MCF 10A (cell line): Measurements from ENCODE around the gene COA1. TPM values are rescaled to one million over a fixed set of nuclear protein-coding genes. Genes with fewer than 3 reads are reported as not detected.
"Not testable (repeated sequence)": the region's sequence is repeated elsewhere in the genome, so short reads cannot be mapped to it uniquely, and the experiment has no call there.

Source experiments
- BruUV-seq: library from RNA; stranded (reverse); fragments of 400-500 nt; replicated peaks from 2 replicates; lab custom pipeline; 2021; lab: Mats Ljungman, UMichigan
- CTCF ChIA-PET: fragments of 300-600 bp; sonication (Branson Sonifier 250); formaldehyde crosslinking; extraction: SDS; loops from one replicate; lab custom pipeline; 2021; ENCODE audit warnings: antibody characterized with exemption, inconsistent platforms; lab: Yijun Ruan, JAX
- POLR2A ChIA-PET: fragments of 300-600, 350-650 bp; sonication (Branson Sonifier 250); formaldehyde crosslinking; extraction: SDS; loops from one replicate; lab custom pipeline; 2020; ENCODE audit warnings: antibody characterized with exemption, inconsistent platforms; lab: Yijun Ruan, JAX
- DNase-seq: peaks from one replicate; pipeline ENCODE4 v3.0.0-alpha.2; 2018; ENCODE audit not compliant: unreplicated experiment
- H3K27ac Mint-ChIP-seq: one replicate; pipeline ENCODE4 v1.8.0; 2022; ENCODE audit warnings: mild to moderate bottlenecking, low read depth, mixed read lengths; ENCODE audit not compliant: unreplicated experiment
- H3K27me3 Mint-ChIP-seq: one replicate; pipeline ENCODE4 v1.8.0; 2022; ENCODE audit warnings: mixed read lengths; ENCODE audit not compliant: insufficient read depth, unreplicated experiment
- H3K36me3 Mint-ChIP-seq: one replicate; pipeline ENCODE4 v1.8.0; 2022; ENCODE audit warnings: mild to moderate bottlenecking, moderate library complexity, mixed read lengths; ENCODE audit not compliant: insufficient read depth, unreplicated experiment
- H3K4me1 Mint-ChIP-seq: one replicate; pipeline ENCODE4 v1.8.0; 2022; ENCODE audit warnings: mixed read lengths; ENCODE audit not compliant: insufficient read depth, unreplicated experiment
- H3K4me3 Mint-ChIP-seq: one replicate; pipeline ENCODE4 v1.8.0; 2022; ENCODE audit warnings: mild to moderate bottlenecking, moderate library complexity, mixed read lengths; ENCODE audit not compliant: unreplicated experiment
- H3K9me3 Mint-ChIP-seq: one replicate; pipeline ENCODE4 v1.8.0; 2022; ENCODE audit warnings: mixed read lengths; ENCODE audit not compliant: unreplicated experiment
- intact Hi-C: fragments of 100-400 bp; cut with micrococcal nuclease; formaldehyde crosslinking; loops from 2 replicates; pipeline ENCODE4 v1.14.1; 2022
- total RNA-seq: library from RNA; stranded (reverse); gene quantifications from 2 replicates; pipeline ENCODE4 v1.2.3, GENCODE V29; 2022
- TF ChIP-seq, protein P1 (sequence below): fragments of 200-600 bp; IDR thresholded peaks from one replicate; pipeline ENCODE4 v1.8.0; 2022; ENCODE audit warnings: antibody characterized with exemption, mild to moderate bottlenecking; ENCODE audit not compliant: unreplicated experiment

Gene COA1
- total RNA-seq, 1 experiment from 2014 or later = 68.5 TPM

DNA sequence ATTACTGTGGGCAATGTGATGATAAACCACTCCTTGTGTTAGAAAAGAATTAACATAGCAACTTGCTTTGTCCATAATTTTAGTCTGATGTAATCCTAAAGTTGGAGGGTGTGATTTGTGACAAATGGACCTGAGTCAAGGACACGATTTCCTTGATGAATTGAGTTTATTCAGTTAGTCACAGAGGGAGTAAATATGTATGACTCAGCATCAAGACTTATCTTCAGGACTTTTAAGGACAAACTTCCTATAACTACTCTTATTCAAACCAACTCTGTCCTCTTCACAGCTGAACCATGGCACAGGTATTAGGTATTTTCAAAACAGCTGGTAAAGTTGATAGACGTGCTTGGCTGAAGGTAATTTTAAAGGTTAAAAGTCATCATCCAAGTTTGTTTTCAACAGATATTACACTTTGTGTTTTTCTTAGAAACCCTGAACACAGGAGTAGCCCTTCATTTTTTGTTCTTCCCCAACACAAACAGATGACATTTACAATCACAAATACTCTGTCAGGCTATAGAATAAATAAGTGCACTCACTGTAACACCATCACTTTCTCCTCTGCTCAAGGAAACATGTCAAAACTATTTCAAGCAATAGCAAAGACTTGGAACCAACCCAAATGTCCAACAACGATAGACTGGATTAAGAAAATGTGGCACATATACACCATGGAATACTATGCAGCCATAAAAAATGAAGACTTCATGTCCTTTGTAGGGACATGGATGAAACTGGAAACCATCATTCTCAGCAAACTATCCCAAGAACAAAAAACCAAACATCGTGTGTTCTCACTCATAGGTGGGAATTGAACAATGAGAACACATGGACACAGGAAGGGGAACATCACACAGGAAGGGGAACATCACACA lies 54.5 kb downstream of the COA1 start:
- peak overlapping the region; percentile 89 for H3K27ac Mint-ChIP-seq
- H3K4me1 Mint-ChIP-seq = peaks cover 12% of the 10 kb centered on the region

DNA sequence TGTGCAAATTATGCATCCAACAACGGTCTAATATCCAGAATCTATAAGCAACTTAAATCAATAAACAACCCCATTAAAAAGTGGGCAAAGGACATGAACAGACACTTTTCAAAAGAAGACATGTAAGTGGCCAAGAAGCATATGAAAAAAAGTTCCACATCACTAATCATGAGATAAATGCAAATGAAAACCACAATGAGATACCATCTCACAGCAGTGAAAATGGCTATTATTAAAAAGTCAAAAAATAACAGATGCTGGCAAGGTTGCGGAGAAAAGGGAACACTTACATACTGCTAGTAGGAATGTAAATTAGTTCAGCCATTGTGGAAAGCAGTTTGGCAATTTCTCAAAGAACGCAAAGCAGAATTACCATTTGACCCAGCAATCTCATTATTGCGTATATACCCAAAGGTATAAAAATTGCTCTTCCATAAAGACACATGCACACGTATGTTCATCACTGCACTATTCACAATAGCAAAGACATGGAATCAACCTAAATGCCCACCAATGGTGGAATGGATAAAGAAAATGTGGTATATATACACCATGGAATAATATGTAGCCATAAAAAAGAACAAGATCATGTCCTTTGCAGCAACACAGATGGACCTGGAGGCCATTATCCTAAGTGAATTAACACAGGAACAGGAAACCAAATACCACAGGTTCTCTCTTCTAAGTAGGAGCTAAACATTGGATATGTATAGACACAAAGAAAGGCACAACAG lies 55.9 kb downstream of the COA1 start:
- H3K36me3 Mint-ChIP-seq, H3K4me3 Mint-ChIP-seq, H3K9me3 Mint-ChIP-seq, DNase-seq, BruUV-seq, H3K27me3 Mint-ChIP-seq, intact Hi-C loops: not testable (repeated sequence)
- ChIA-PET CTCF (interaction anchor here (0.6 to 1.3 kb wide), 3 partner anchors 27 to 91 kb away, joined by 4 to 8 read pairs (median 8); partner anchors contain the start of gene STK17A), POLR2A (interaction anchor here (0.6 to 2.7 kb wide), 8 partner anchors 22 to 106 kb away, joined by 3 to 9 read pairs (median 4); partner anchors contain the start of gene STK17A)
- H3K4me1 Mint-ChIP-seq = peaks cover 18% of the 10 kb centered on the region
- peak overlapping the region; percentile 89 for H3K27ac Mint-ChIP-seq

More for the DNA sequence above, 54.5 kb downstream of the COA1 start:
- TSS peak; percentile 57 for BruUV-seq
- intact Hi-C loops = no loop called here
- peaks cover 6% of the 10 kb centered on the region for H3K9me3 Mint-ChIP-seq
- TF ChIP-seq, protein P1, sequence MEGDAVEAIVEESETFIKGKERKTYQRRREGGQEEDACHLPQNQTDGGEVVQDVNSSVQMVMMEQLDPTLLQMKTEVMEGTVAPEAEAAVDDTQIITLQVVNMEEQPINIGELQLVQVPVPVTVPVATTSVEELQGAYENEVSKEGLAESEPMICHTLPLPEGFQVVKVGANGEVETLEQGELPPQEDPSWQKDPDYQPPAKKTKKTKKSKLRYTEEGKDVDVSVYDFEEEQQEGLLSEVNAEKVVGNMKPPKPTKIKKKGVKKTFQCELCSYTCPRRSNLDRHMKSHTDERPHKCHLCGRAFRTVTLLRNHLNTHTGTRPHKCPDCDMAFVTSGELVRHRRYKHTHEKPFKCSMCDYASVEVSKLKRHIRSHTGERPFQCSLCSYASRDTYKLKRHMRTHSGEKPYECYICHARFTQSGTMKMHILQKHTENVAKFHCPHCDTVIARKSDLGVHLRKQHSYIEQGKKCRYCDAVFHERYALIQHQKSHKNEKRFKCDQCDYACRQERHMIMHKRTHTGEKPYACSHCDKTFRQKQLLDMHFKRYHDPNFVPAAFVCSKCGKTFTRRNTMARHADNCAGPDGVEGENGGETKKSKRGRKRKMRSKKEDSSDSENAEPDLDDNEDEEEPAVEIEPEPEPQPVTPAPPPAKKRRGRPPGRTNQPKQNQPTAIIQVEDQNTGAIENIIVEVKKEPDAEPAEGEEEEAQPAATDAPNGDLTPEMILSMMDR = no peak
- ChIA-PET CTCF (interaction anchor here (0.7 to 1.3 kb wide), 2 partner anchors 12 to 92 kb away, joined by 3 to 8 read pairs; partner anchors contain the start of gene STK17A), POLR2A (interaction anchor here (0.7 to 2.7 kb wide), 10 partner anchors 23 to 198 kb away, joined by 3 to 9 read pairs (median 4); partner anchors contain the start of gene STK17A)
- H3K36me3 Mint-ChIP-seq = peaks cover 7% of the 10 kb centered on the region
- H3K4me3 Mint-ChIP-seq = no peak overlapping the region
- no peaks in the 10 kb centered on the region for H3K27me3 Mint-ChIP-seq
- peak; percentile 79 for DNase-seq

DNA sequence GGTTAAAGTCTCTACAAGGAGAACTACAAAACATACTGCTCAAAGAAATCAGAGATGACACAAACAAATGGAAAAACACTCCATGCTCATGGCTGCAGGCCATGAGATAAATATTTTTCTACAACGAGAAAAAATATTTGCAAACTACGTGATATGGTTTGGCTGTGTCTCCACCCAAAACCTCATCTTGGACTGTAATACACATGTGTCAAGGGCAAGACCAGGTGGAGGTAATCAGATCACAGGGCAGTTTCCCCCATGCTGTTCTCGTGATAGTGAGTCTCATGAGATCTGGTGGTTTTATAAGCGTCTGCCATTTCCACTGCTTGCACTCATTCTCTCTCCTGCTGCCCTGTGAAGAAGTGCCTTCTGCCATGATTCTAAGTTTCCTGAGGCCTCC lies 57.8 kb downstream of the COA1 start:
- Mint-ChIP-seq H3K9me3 (peaks cover 6% of the 10 kb centered on the region), H3K27me3 (no peaks in the 10 kb centered on the region), H3K4me3 (no peak overlapping the region), H3K36me3 (peaks cover 7% of the 10 kb centered on the region), H3K4me1 (peaks cover 18% of the 10 kb centered on the region), H3K27ac (no peak overlapping the region)
- TF ChIP-seq, protein P1 = no peak
- ChIA-PET POLR2A (interaction anchor here (0.7 to 1.0 kb wide), 2 partner anchors 11 to 15 kb away, joined by 3 to 4 read pairs; no protein-coding TSS in a partner anchor), CTCF (no interaction called here)
- intact Hi-C loops = no loop called here
- no peak for DNase-seq
- no TSS peak for BruUV-seq

DNA sequence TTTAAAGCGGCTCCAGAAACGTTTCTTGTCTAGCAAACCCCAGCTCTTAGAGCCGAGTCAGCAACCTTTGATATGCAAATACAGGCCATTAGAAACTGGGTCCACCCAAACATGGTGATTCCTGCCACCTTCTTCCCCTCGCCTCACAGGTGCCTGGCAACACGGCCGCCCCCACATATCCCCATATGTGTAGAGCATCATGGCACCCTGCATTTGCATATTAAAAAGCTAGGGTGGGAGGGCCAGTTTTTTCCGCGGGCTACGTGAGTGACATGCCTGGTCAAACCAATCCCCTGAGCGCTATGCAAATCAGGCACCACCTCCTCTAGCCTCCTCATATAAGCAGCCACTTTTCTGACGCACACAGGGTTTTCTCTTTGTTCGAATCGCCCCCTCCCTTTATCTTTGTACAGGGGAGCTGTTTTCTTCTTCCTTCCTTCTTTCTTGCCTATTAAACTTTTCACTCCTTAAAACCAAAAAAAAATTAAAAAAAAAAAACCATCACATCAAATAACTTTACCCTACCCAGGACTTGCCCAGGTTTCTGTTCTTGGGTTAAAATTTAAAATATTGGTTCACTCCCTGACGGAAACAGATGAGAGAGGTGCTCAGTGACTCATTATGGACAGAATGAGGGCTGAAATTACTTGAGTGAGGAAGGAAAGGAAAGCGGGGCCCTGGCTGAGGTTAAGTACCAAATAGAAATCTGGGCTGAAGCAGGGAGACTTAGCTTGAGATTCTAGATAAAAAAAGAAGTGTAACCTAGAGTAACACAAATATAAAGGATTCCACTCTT lies 59.8 kb downstream of the COA1 start:
- TF ChIP-seq, protein P1 = no peak
- DNase-seq = no peak
- peaks cover 7% of the 10 kb centered on the region for H3K36me3 Mint-ChIP-seq
- BruUV-seq = no TSS peak
- ChIA-PET POLR2A (interaction anchor here (1.0 to 1.9 kb wide), 3 partner anchors 21 to 85 kb away, joined by 3 to 11 read pairs (median 11); no protein-coding TSS in a partner anchor), CTCF (interaction anchor here (0.6 to 0.7 kb wide), 2 partner anchors 29 to 30 kb away, joined by 3 read pairs; no protein-coding TSS in a partner anchor)
- intact Hi-C loops = no loop called here
- peaks cover 11% of the 10 kb centered on the region for H3K4me1 Mint-ChIP-seq
- H3K4me3 Mint-ChIP-seq = no peak overlapping the region
- H3K9me3 Mint-ChIP-seq = peaks cover 6% of the 10 kb centered on the region
- H3K27ac Mint-ChIP-seq = peak overlapping the region; percentile 83
- no peaks in the 10 kb centered on the region for H3K27me3 Mint-ChIP-seq
